ENCODE data around the gene GUCD1.

Gene GUCD1

GRCh38 chr22:24590596-24591173 is 35.7 kb upstream of the GUCD1 start:
- DNase-seq (ENCODE audit: low read depth, low spot score), result no peak

DNA sequence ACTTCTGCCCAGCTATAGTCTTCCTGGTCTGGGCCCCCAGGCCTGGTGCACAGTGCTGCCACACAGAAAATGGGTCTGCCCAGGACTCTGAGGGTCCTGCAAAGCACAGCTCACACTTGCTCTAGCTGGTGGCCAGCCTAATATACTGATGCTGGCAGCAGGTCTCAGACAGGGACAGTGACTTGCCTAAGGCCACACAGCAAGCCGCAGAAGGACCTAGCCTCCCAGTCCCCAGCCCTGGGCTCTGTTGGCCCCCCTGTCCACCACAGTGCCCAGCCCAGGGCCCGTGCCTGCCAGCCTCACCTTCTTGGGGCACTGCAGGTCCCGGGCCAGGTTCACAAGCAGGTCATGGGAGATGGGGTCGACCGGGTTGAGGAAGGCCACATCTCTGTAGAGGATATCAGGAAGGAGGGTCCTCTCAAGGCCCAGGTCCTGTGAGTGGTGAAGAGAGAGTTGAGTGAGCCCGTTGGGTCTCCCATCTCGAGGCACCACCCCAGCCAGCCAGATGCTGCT is 34.6 kb upstream of the GUCD1 start:
- no peak for DNase-seq (ENCODE audit: low read depth, low spot score)

DNA sequence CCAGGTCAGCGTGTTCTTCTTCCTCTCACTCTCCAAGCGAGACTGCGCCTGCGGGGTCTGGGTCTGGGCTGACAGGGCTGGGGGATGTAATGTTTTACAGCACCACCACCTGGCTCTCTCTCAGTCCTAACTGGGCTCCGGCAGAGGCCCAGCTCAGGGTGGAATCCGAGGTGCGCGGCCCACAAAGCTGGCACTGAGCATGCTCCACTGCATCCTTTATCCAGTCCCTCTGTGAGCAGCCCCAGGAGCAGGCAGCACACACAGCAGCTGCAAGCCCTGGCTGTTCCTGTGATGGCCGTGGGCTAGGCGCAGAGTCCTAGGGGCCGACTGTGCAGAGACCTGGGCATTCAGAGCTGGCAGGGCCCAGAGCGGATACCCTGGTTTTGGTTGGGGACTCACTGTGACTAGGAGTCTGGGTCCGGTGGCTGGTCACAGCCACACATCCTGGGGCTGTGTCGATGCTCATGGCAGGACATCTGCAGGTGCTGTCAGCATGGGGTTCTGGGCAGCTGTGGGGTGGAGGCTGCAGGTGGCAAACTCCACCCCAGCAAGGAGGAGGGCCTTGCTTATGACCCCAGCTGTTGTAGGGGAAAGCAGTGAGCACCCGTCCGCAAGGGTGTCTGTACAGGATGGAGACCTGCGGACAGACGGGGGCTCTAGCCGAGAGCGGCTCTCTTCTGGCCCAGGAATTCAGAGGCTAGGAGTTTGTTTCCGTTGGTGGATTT is 34.0 kb upstream of the GUCD1 start:
- DNase-seq (ENCODE audit: low read depth, low spot score), result no peak

GRCh38 chr22:24588381-24588756 is 33.4 kb upstream of the GUCD1 start:
- no peak for DNase-seq (ENCODE audit: low read depth, low spot score)

- no peak for DNase-seq (ENCODE audit: low read depth, low spot score)
Measured at GRCh38 chr22:24587948-24588347, 33.0 kb upstream of the GUCD1 start.

DNA sequence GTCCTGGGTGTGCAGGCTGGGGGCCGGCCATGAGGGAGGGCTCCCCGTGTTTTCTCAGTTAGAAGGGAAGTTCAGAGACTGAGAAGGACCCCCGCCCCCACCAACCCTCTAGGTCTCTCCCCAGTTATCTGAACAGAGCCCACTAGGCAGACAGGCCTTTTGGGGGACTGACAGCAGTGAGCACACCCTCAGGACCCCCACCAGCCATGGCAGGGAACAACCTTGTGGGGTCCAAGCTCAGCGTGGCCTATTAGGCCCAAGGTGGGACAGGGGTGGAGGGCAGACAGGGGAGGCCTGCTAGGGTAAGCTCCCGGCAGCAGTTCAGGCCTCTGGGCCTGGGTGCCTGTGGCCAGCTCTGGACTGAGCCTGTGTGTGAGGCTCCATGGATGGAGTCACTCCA is 32.3 kb upstream of the GUCD1 start:
- no peak for DNase-seq (ENCODE audit: low read depth, low spot score)

- DNase-seq (ENCODE audit: low read depth, low spot score), result no peak
Measured at GRCh38 chr22:24585927-24586546, 31.1 kb upstream of the GUCD1 start.

DNA sequence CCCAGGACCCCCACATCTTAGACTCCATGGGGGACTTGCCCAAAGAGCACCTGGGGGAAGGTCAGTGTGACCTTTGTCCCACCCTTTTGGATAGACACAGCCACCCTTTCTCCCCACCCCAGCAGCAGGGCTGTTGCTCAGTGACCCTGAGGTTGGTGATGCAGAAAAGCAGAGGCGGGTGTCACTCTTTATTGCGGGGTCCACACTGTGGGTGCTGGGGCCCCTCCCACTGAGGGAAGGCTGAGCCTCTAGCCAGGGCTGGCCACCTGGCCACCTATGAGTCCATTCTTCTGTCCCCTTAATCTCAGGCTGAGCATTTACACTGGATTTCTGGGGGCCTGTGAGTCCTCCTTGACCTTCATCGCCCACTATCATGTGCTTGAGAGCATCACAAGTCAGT is 30.5 kb upstream of the GUCD1 start:
- no peak for DNase-seq (ENCODE audit: low read depth, low spot score)

- DNase-seq (ENCODE audit: low read depth, low spot score), result no peak
Measured at GRCh38 chr22:24584871-24585411, 30.0 kb upstream of the GUCD1 start.

GRCh38 chr22:24584166-24584790 is 29.3 kb upstream of the GUCD1 start:
- no peak for DNase-seq (ENCODE audit: low read depth, low spot score)

DNA sequence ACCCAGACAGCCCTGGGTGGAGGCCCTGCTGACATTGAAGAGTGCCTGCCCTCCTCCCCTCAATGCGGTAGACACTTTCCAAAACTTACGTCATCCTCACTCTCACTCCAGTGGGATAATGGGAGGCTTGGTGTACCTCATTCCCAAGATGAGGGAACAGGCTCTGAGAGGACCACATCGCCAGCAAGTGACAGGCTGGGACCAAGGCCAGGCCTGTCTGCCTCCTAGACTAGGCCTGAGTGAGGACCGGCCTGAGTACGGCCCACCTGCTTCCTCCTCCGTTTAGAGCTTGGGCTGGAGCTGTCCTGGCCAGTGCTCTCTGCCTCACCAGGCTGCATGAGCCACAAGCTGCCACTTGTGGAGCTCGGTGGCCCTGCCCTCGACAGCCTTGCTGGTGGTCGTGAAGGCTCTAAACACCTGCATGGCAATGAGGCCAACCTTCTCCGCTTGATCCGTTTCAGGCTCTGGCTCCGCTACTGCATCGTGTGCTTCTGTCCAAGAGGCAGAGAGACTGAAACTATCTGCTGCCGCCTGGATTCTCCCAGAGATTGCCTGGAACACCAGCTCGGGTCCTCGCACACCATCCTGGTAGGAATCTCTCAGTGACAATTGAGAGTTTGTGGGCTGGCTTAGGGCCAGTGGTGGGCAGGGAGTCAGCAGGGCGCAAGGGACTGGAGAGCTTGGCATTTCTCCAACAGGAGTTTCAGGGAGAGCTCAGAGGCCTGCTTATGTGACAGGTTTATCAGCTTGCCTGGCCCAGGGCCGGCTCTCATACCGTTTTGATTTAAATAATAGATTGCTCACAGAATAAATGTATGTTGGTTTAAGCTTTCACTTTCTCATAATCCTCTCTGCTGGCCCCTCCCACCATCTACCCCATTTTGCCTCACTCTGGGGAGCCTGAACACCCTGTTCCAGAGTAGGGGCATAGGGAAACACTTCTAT is 28.6 kb upstream of the GUCD1 start:
- no peak for DNase-seq (ENCODE audit: low read depth, low spot score)

DNA sequence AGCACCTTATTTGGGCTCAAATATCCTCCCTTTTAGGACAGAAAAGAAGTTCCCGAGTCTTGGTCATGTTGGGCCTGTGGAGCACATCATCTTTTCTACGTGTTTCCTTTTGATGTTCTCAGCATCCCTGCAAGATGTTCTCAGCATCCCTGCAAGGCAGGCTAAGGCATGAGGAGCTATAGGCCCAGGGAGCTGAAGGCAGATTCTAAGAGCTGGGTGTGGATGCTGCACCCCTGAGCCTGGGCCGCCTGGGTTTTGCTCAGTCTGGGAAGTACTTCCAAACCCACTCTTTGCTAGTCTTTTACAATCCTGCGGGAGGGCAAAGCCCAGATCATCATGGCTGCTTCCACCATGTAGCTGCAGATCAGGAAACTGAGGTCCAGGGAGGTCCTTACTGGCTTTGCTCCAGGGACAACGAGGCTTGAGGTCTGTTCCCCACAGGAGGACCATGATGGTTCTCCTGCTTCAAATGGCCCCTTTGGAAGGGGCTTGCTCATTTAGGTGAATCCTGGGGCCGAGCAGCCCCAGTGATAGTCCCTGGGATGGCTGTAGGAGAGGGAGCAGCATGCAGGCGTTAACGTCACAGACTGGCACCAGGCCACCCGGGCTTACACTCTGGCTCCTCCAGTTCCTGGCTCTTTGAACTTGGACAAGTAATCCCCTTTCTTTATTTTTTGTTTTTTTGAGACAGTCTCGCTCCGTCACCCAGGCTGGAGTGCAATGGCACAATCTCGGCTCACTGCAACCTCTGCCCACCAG is 27.3 kb upstream of the GUCD1 start:
- no peak for DNase-seq (ENCODE audit: low read depth, low spot score)

DNA sequence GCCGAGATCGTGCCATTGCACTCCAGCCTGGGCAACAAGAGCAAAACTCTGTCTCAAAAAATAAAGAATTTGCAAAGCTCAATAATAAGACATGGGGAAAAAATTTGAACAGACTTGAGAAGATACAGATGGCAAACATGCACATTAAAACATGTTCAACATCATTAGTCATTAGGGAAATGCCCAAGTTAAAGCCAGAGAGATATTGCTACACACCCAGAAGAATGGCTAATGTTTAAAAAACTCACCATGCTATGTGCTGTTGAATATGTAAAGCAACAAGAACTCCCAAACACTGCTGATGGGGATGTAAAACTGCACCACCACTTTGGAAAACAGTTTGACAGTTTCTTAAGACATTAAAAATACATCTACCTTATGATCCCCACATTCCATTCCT is 25.3 kb upstream of the GUCD1 start:
- DNase-seq (ENCODE audit: low read depth, low spot score), result no peak

DNA sequence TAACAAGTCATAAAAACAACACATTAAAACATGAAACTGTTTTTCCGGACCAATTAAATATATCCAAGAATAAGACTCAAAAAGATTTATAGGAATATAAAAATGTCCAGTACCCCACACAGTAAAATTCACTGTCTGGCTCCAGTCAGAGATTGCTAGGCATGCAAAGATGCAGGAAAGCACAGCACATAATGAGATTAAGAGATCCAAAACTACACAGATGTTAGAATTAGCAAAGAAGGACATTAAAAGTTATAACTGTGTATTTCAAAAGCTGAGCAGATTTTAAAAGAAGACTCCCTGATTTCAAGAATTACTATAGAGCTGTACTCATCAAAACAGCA is 24.3 kb upstream of the GUCD1 start:
- DNase-seq (ENCODE audit: low read depth, low spot score), result no peak

DNA sequence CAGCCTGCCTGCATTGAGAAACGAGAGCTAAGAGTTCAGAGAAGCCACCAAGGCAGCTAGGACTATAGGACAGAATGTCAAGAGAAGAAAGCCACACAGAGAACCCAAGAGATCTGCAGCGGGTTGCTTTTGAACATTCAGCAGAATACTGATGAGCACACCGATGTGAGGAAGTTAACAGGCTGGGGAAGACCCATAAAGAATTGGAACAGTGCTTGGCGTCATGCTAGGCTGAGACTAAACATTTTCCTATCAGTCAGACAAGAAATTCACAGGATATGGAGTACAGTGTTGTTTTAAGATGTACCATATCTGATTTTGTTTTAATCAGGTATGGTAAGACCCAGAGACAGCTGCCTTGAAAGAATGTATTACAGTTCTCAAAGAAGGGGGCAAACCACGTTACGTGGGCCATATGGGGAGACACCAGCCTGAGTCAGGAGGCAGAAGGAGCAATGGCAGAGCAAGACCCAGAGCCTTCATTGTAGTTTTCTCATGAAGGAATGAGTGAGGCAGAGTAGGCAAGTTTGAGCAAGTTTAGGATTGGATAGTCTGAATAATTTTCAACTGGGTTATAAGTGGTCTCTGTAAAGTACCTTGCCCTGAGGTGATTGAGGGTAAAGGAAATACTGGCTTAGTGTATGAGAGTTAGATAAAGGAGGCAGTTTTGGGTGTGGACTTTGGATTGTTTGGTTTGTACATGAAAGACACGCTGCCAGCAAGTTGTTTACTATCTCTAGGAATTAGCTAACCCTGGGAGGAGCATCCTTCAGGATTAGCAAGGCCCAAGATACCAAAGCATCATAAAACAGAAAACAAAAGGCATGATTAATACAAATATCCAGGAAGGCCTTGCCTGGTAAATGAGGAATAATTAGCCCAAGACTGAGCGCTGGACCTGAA is 23.7 kb upstream of the GUCD1 start:
- DNase-seq (ENCODE audit: low read depth, low spot score), result no peak

- no peak for DNase-seq (ENCODE audit: low read depth, low spot score)
Measured at GRCh38 chr22:24576778-24577177, 21.8 kb upstream of the GUCD1 start.

GRCh38 chr22:24571266-24571665 is 16.3 kb upstream of the GUCD1 start:
- DNase-seq (ENCODE audit: low read depth, low spot score), result no peak

DNA sequence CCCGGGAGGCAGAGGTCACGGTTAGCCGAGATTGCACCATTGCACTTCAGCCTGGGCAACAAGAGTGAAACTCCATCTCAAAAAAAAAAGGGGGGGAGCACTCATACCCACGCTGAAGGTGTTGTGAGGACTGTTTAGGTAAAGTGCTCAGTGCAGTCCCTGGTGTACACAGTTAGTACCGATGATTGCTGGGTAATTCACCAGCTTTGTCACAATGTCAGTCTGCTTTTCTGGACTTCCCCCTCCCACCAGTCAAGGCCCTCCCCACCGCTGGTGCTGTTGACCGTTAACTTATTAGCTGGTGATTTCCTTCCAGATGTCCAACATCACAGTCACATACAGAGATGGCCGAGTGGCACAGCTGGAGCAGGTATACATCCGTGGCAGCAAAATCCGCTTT is 12.7 kb upstream of the GUCD1 start:
- DNase-seq (ENCODE audit: low read depth, low spot score), result no peak

GRCh38 chr22:24566899-24567511 is 12.1 kb upstream of the GUCD1 start:
- DNase-seq (ENCODE audit: low read depth, low spot score), result no peak
